Activated T-helper 2 cell treated with anti-CD3 and anti-CD28 coated beads, Interferon-gamma antibody, Interleukin-2, Interleukin-4, amounts not matched to agents 10 μg/mL and 5 μg/mL and 100 μg/mL, durations not matched to agents 14 hours and 24 hours and 36 hours (primary cell): ENCODE data around the gene ZBTB22. TPM values are rescaled to one million over a fixed set of nuclear protein-coding genes. Genes with fewer than 3 reads are reported as not detected.
"Not testable (repeated sequence)": the region's sequence is repeated elsewhere in the genome, so short reads cannot be mapped to it uniquely, and the experiment has no call there.

Experiments used
- DNase-seq: peaks from one replicate; pipeline ENCODE4 v3.0.0; 2021; ENCODE audit warnings: low spot score
- H3K27ac Mint-ChIP-seq: one replicate; pipeline ENCODE4 v1.8.0; 2021; ENCODE audit warnings: mixed read lengths
- H3K27me3 Mint-ChIP-seq: one replicate; pipeline ENCODE4 v1.8.0; 2021; ENCODE audit warnings: low read depth, mixed read lengths
- H3K36me3 Mint-ChIP-seq: one replicate; pipeline ENCODE4 v1.8.0; 2021; ENCODE audit warnings: low read depth, mixed read lengths
- H3K4me1 Mint-ChIP-seq: one replicate; pipeline ENCODE4 v1.8.0; 2021; ENCODE audit warnings: low read depth, mixed read lengths
- H3K4me3 Mint-ChIP-seq: one replicate; pipeline ENCODE4 v1.8.0; 2021; ENCODE audit warnings: low read depth, mild to moderate bottlenecking, moderate library complexity, mixed read lengths
- H3K9me3 Mint-ChIP-seq: one replicate; pipeline ENCODE4 v1.8.0; 2021; ENCODE audit warnings: mixed read lengths
- intact Hi-C: fragments of 100-400 bp; cut with micrococcal nuclease; formaldehyde crosslinking; loops from one replicate; pipeline ENCODE4 v1.15.1; 2023
- total RNA-seq: library from RNA; stranded (reverse); gene quantifications from 2 replicates; pipeline ENCODE4 v1.2.3, GENCODE V29; 2022

The ZBTB22 gene
- total RNA-seq, 1 donor from 2014 or later: 14.4 TPM

DNA sequence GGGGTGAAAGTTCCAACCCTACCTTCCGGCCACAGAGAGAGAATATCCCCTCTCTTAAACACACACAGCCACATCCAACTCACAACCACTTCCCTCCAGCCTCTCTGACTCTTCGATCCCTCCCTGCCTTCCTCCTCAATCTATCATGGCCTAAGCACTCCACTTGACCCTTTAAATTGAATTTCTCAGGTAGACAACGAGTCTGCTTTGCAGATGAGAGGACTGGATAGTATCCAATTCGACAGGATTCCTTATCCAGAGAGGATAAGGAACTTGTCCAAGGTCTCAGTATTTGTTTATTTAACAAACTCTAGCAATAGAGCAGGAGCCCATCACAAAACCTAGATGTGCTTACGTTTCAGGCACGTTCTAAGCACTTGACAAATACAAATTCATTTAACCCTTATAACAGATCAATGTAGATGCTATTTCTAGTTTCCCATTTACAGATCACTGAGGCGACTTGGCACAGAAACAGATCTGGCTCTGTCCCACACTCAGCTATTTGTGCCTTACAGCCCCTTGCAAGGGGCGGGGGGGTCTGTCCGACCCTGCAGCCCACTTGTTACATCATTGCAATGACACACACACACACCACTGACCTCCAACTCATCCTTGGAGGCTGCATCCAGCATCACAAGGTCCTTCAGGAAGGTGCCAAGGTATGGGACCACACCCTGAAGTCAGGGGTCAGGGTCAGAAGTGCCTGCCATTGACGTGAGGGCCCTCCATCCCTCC is 23.3 kb downstream of the ZBTB22 start:
- Mint-ChIP-seq H3K27me3 (no peaks in the 10 kb centered on the region), H3K9me3 (no peaks in the 10 kb centered on the region), H3K27ac (no peak overlapping the region), H3K4me1 (peaks cover 16% of the 10 kb centered on the region), H3K4me3 (no peak overlapping the region), H3K36me3 (peaks cover 40% of the 10 kb centered on the region)
- intact Hi-C loops: no loop called here
- DNase-seq: no peak

DNA sequence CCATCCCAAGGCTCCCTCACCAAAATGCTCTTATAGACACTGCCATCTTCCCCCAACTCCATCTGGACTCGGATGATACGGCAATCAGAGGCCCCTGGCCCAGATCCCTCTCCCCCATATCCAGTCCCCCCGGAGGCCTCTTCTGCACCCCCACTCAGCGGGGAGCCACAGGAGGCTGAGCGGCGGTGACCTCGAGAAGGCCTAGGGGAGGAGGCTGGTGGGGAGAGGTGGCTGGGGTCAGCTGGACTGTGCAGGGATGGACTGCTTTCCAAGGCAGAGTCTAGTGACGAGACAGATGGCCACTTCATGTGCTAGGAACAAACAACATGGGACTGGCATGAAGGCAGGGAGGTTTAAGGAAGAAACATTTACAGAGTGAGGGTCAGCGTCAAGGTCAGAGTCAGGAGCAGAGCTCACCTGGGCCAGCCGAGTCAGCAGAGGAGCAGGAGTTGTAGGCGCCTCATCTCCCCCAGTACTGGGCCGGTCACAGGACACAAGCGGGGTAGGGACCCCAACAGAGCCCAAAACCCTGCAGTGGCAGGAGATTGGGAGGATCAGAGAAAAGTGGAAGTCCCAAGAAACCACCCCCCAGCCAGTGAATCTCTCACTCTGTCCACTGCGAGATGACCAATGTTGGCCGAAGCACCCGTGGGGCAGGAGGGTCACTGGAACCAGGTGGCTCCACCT is 24.4 kb downstream of the ZBTB22 start:
- no peak overlapping the region for H3K27ac Mint-ChIP-seq
- no peaks in the 10 kb centered on the region for H3K27me3 Mint-ChIP-seq
- DNase-seq: no peak
- peaks cover 43% of the 10 kb centered on the region for H3K36me3 Mint-ChIP-seq
- H3K4me3 Mint-ChIP-seq: no peak overlapping the region
- H3K4me1 Mint-ChIP-seq: peaks cover 16% of the 10 kb centered on the region
- H3K9me3 Mint-ChIP-seq: no peaks in the 10 kb centered on the region
- intact Hi-C loops: no loop called here

DNA sequence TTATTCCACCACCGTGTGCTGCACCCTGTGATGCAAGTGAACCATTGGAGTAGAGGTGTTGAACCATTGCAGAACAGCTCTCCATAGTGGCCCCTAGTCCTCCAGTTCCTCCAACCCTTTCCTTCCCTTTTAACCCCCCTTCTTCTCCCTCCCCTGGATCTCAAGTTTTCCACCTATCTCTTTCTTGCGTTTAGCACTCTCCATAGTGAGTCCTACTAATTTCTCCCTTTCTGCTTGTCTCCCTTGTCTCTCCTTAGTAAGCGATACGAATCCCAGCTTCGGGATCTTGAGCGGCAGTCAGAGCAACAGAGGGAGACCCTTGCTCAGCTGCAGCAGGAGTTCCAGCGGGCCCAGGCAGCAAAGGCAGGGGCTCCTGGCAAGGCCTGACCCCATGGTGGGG is 27.1 kb downstream of the ZBTB22 start:
- Mint-ChIP-seq H3K27ac (peak overlapping the region; percentile 2), H3K4me1 (peaks cover 25% of the 10 kb centered on the region), H3K9me3 (no peaks in the 10 kb centered on the region), H3K4me3 (peak overlapping the region; percentile 98), H3K27me3 (no peaks in the 10 kb centered on the region), H3K36me3 (peaks cover 53% of the 10 kb centered on the region)
- DNase-seq: no peak
- intact Hi-C loops: no loop called here

DNA sequence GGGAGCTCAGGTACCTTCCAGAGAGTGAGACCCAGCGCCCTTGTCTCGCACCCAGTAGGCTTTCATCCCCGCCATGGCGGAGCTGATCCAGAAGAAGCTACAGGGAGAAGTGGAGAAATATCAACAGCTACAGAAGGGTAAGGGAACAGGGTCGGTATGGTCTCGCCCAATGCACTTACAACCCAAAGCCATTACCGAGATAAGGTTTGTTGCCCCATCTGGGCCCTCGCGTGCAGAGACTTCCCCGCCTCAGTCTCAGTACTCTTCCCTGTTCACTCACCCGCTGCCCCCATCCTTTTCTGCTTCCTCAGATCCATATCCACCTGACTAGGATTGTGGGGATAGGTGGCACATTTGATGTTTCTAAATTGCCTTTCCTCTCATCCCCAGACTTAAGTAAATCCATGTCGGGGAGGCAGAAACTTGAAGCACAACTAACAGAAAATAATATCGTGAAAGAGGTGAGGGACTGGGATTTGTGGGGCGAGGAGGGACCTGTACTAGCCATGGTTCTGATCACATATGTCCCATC is 27.7 kb downstream of the ZBTB22 start:
- H3K27me3 Mint-ChIP-seq: no peaks in the 10 kb centered on the region
- H3K4me3 Mint-ChIP-seq: peak overlapping the region; percentile 98
- H3K36me3 Mint-ChIP-seq: peaks cover 52% of the 10 kb centered on the region
- peak overlapping the region; percentile 88 for H3K27ac Mint-ChIP-seq
- H3K4me1 Mint-ChIP-seq: peaks cover 25% of the 10 kb centered on the region
- no peaks in the 10 kb centered on the region for H3K9me3 Mint-ChIP-seq
- intact Hi-C loops: loop anchor here (1.0 kb wide), 3 partner anchors 9 to 19 kb away; partner anchors contain the start of genes B3GALT4 and VPS52
- DNase-seq: no peak

DNA sequence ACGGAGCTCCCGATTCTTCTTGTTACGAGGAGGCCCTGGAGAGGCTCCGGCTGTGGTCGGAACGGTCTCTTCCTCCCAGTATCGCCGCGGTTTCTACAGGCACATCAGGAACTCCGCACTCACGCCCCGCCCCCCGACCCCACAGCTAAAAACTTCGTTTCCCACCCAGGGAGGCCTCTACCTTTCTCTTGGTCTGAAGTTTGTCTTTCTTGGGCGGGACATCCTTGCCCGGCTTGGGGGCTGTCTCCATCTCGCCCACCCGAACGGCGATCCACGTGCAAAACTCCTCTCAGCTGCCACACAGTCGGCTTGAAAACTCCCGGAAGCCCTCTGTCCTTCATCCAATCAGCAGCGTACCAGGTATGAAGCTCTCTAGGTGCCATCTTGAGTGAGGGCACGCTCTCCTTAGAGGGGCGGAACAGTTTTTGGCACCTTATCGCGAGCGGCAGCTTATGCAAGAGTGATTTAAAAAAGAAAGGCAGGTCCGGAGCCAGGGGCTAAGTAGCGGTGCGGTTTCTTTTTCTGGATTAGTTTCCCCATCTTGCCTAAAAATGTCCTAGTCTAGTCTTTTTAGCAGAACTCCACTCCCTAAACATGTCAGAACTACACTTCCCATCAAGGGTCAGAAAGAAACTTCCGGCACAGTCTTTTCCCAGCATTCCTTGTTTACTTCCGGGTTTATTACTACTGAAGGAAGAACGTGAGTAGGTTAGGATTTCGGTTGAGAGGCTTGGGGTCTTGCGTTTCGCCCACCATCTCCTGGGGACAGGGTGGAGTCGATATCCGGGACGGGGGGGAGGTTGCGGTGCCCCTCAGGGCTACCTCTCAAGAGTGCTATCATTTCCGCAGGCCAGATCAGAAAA is 28.4 kb downstream of the ZBTB22 start, which contains the start of the genes PFDN6 and WDR46:
Gene PFDN6, plus strand, starts transcription at position 681 of the 863 bp plus-strand sequence. CDS start 256 bp downstream, outside the sequence.
Gene WDR46, minus strand, starts transcription at position 319 of the 863 bp plus-strand sequence. Its CDS starts 69 bp downstream, at position 250.
- peaks cover 55% of the 10 kb centered on the region for H3K36me3 Mint-ChIP-seq
- no peaks in the 10 kb centered on the region for H3K27me3 Mint-ChIP-seq
- DNase-seq: peak; percentile 83
- H3K27ac Mint-ChIP-seq: peak within 1 kb of the TSS; percentile 88
- no peaks in the 10 kb centered on the region for H3K9me3 Mint-ChIP-seq
- intact Hi-C loops: loop anchor here (1.0 kb wide), 3 partner anchors 10 to 18 kb away; partner anchors contain the start of genes B3GALT4 and VPS52
- peaks cover 25% of the 10 kb centered on the region for H3K4me1 Mint-ChIP-seq
- peak within 1 kb of the TSS; percentile 98 for H3K4me3 Mint-ChIP-seq

DNA sequence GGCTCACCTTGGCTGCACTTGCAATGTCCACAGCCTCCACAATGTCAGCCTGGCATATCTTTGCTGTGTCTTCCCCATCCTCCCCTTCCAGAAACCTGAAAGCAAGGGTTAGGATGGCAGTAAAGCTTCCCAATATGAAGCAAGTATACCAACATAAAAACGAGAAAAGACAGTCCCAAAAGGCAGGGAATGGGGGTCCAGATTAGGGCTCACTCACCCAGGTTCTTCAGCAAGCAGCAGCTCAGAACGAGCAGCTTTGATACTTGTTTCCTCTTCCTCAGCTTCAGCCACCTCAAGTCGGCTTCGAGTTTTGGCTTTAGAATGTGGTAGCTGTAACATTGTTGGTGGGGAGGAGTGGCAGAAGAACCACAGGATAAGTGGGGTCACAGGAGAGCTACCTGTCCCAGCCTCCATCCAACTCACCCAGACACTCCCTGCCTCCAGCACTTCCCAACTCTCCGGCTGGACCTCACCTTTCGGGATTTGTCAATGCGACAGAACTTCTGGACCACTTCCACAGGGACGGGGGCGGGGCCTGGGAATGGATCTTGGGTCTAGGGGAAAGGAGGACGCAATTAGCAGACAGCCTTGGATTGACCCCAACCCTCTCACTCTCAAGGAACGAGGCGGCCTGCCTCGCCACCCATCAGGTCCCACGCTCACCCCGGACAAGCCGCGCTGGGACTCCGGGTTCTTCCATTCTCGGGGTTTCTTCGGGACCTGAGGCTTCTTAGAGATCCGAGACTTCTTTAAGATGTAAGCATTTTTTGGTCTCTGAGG is 29.2 kb downstream of the ZBTB22 start:
- peak overlapping the region; percentile 20 for H3K27ac Mint-ChIP-seq
- peak overlapping the region; percentile 98 for H3K4me3 Mint-ChIP-seq
- no peak for DNase-seq
- no peaks in the 10 kb centered on the region for H3K27me3 Mint-ChIP-seq
- H3K9me3 Mint-ChIP-seq: no peaks in the 10 kb centered on the region
- peaks cover 53% of the 10 kb centered on the region for H3K36me3 Mint-ChIP-seq
- intact Hi-C loops: no loop called here
- H3K4me1 Mint-ChIP-seq: peaks cover 25% of the 10 kb centered on the region

DNA sequence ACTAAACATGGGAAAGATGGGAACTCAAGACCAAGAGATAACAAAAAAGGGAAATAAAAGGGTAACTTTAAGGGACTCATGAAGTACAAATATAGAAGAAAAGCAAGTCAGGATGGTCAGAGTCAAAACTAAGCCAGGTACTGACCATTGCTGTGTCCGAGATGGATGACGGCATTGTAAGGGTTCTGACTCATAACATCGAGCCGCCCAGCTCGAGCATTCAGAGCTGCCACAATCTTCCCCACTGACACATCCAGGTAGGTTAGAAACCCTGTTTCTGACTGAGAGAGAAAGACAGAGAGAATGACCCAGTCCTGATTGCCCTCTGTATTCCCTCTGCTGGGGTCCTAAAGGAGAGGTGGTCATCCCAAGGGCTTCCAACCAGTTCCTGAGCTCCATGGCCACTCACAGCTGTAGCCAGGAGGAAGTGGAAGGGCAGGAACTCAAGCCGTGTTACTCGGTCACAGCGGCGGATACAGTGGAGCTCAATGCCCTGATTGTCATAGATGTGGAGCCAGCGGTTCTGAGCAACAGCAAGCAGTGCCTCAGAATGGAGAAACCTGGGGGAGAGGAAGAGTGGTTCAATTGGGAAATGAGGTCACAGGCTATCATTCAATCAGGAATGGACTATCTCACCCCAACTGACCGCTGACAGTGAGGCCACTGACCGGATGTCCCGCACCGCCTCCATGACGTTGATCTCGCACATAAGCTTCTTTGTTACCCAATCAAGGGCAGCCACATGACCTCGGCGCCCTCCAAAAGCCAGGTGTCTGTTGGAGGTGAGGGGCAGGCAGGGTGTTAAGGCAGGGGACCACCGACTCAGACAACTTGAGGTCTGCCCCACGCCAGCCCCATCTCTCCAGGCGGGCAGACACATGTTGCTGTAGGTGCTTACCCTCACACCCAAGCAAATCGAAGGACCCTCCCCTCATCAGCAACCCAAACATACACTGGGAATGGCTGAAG is 30.3 kb downstream of the ZBTB22 start:
- Mint-ChIP-seq H3K4me3 (peak overlapping the region; percentile 98), H3K36me3 (peaks cover 57% of the 10 kb centered on the region), H3K9me3 (no peaks in the 10 kb centered on the region), H3K27me3 (no peaks in the 10 kb centered on the region), H3K4me1 (peaks cover 25% of the 10 kb centered on the region), H3K27ac (no peak overlapping the region)
- intact Hi-C loops: no loop called here
- DNase-seq: no peak

DNA sequence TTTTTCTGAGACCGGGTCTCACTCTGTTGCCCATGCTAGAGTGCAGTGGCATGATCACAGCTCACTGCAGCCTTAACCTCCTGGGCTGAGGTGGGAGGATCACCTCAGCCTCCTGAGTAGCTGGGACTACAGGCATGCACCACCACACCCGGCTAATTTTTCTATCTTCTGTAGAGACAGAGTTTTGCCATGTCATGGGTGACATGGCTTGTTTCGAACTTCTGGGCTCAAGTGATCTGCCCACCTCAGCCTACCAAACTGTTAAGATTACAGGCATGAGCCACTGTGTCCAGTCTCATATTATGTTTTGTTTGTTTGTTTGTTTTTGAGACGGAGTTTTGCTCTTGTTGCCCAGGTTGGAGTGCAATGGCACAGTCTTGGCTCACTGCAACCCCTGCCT is 32.3 kb downstream of the ZBTB22 start:
- Mint-ChIP-seq H3K36me3 (peaks cover 52% of the 10 kb centered on the region), H3K4me1 (peaks cover 15% of the 10 kb centered on the region)
- H3K27me3 Mint-ChIP-seq, H3K9me3 Mint-ChIP-seq, DNase-seq, intact Hi-C loops, H3K27ac Mint-ChIP-seq, H3K4me3 Mint-ChIP-seq: not testable (repeated sequence)

DNA sequence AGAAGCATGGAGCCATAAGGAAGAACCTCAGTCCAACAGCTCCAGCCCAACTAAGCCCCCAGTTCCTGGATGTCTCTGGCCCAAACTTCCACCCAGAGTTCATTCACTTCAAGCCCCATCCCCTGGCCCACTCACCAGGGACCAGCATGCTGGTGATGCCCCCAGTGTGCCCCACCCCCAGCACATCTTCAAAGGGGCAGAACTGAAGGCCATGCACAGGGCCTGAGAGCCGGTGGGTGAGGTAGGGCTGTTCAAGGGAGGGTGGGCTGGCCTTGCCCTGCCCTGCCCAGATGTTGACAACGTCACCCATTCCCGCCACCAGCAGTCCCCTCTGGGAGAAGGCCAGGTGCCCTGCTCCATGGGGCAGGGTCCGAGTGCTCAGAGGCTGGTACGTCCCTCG is 37.0 kb downstream of the ZBTB22 start:
- no peaks in the 10 kb centered on the region for H3K27me3 Mint-ChIP-seq
- H3K36me3 Mint-ChIP-seq: peaks cover 56% of the 10 kb centered on the region
- H3K4me3 Mint-ChIP-seq: no peak overlapping the region
- H3K27ac Mint-ChIP-seq: peak overlapping the region; percentile 33
- H3K9me3 Mint-ChIP-seq: no peaks in the 10 kb centered on the region
- intact Hi-C loops: no loop called here
- DNase-seq: no peak
- peaks cover 19% of the 10 kb centered on the region for H3K4me1 Mint-ChIP-seq

DNA sequence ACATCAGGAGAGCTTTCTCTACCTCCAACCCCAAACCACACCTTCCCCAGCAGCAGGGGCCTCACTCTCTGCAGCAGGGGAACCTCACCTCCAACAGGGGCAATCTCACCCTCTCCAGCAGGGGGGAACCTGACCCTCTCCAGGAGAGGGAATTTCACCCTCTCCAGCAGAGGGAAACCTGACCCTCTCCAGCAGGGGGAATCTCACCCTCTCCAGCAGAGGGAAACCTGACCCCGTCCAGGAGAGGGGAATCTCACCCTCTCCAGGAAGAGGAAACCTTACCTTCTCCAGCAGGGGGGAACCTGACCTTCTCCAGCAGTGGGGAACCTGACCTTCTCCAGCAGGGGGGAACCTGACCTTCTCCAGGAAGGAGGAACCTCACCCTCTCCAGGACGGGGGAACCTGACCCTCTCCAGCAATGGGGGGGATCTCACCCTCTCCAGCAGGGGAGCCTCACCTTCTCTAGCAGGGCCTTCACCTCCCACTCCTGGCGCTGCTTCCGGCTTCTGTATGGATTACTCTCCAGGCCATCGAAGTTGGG is 37.5 kb downstream of the ZBTB22 start:
- intact Hi-C loops: loop anchor here (5.0 to 10.0 kb wide), 3 partner anchors 32 to 1112 kb away; partner anchors contain the start of genes NUDT3, SYNGAP1 and TAPBP
- no peak for DNase-seq
- H3K9me3 Mint-ChIP-seq: no peaks in the 10 kb centered on the region
- no peak overlapping the region for H3K4me3 Mint-ChIP-seq
- H3K27ac Mint-ChIP-seq: peak overlapping the region; percentile 33
- peaks cover 22% of the 10 kb centered on the region for H3K4me1 Mint-ChIP-seq
- H3K27me3 Mint-ChIP-seq: no peaks in the 10 kb centered on the region
- peaks cover 61% of the 10 kb centered on the region for H3K36me3 Mint-ChIP-seq
